HG03196 (cell line): ENCODE measurements around the gene PLCXD3.
"Not testable (repeated sequence)": the region's sequence is repeated elsewhere in the genome, so short reads cannot be mapped to it uniquely, and the experiment has no call there.

ENCODE experiments used
- ATAC-seq: cut with Tn5 transposase; IDR thresholded peaks from one replicate; pipeline ENCODE4 v1.9.1; 2021; ENCODE audit not compliant: unreplicated experiment

PLCXD3 gene

DNA sequence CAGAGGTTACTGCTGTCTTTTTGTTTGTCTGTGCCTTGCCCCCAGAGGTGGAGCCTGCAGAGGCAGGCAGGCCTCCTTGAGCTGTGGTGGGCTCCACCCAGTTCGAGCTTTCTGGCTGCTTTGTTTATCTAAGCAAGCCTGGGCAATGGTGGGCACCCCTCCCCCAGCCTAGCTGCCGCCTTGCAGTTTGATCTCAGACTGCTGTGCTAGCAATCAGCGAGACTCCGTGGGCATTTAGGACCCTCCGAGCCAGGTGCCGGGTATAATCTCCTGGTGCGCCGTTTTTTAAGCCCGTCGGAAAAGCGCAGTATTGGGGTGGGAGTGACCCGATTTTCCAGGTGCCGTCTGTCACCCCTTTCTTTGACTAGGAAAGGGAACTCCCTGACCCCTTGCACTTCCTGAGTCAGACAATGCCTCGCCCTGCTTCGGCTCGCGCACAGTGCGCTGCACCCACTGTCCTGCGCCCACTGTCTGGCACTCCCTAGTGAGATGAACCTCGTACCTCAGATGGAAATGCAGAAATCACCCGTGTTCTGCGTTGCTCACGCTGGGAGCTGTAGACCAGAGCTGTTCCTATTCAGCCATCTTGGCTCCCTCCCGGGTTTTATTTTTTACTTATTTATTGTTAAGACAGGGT lies 16.8 kb downstream of the PLCXD3 start:
- ATAC-seq, result not testable (repeated sequence)

DNA sequence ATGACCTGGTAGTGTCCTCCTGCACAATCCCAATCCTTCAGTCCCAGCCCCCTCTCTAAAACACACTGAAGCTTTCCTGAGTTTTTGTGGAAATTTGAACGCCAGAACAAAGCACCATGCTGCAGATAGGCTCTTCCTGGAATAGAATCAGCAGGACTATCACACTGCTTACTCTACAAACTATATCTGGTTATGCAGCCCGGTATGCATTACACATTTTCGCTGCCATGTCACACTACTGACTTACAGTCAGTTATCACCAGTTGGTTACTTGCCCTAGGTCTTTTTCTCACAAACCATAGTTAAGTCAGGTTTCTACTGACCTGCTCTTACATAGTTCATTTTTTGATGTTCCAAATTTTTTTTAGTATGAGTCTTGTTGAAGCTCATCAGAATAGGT lies 24.9 kb downstream of the PLCXD3 start:
- ATAC-seq, result no peak

DNA sequence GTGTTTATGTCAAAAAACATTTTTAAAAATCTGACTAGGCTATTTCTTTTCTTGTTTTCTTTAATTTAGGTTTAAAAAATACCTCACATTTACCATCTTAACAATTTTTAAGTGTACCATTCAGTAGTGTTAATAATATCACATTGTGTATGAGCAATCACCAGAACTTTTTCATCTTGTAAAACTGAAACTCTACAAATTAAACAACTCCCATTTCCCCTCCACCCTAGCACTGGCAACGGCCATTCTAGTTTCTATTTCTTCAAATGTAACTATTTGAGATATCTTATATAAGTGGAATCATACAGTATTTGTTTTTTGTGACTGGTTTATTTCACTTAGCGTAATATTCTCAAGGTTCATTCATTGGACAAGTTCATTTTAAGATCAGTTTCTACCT lies 27.7 kb downstream of the PLCXD3 start:
- ATAC-seq, result no peak

DNA sequence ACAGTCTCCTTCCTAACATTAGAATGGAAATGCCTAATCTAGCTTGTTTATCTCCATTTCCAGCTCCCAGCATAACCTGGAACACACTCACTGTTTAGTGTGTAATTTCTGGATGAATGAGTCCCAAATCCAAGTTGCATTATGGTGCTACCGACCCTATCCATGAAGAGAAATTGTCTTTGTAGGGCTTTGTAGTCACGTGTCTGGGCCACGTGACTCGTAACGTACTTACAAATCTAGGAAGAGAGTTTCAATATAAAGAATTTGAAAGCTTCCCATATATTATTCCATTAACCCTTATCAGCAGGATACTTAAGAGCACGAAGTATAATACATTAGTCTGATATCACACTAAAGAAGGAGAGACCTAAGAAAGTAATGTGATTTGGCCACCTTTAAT lies 28.2 kb downstream of the PLCXD3 start:
- ATAC-seq, result no peak

DNA sequence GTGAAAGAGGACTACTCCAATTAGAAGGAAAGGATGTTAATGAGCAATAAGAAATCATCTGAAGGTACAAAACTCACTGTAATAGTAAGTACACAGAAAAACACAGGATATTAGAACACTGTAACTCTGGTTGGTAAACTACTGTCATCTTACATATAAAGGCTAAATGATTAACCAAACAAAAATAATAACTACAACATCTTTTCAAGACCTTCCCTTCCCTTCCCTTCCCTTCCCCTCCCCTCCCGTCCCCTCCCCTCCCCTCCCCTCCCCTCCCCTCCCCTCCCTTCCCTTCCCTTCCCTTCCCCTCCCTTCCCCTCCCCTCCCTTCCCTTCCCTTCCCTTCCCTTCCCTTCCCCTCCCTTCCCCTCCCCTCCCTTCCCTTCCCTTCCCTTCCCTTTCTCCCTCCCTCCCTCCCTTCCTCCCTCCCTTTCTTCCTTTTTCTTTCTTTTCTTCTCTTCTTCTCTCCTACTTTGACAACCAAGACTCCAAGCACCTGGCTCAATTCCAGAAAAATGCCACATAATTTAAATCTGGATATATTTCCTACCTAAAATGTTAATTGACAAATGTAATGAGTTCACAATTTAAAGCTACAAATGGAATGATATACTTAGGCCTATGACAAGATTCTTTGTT lies 38.7 kb downstream of the PLCXD3 start:
- not testable (repeated sequence) for ATAC-seq

DNA sequence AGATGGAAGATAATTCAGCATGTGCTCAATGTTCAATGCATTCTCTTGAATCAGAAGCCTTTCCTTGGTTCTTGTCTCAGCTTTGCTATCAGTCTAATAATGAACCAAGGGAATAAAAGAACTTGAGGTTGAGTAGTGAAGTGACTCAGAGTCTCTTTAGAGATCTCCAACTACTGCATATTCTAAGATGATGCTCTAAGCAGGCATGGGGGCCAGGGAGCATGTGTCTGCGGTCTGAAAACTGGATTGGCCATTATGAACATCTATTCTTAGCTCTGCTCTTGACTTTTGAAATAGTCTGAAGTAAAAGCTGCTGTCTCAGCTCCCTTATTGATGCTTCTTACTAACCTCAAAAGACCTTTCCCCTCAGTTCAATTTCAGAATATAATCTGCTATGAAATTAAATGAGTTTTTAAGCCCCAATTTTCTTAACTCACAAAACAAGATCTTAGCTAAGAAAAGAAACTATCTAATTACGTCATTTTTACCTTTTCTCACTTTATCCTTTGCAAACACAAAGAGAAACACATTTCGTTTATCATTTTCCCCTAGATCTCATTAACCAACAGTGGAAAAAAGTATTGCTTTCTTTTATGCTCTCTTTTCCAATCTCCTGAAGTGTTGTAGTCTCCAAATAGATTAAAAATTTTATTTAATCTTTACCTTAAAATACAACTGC lies 44.8 kb downstream of the PLCXD3 start:
- no peak for ATAC-seq

DNA sequence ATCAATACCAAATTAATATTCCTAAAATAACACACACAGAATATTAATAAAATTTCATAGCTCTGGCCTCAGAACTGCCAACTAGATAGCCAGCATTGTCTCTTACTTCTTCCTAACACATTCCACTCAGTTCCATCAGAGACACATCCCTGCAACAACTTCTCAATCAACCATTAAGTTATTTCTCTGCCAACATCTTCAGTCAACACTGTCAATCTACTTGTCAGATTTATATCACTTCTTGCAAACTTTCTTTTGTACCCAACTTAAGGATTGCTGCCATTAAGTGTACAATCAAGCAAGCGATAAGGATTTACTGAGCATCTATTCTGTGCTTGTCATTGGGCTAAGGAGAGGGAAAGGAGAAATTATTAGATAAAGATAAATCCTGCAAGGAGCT lies 50.8 kb downstream of the PLCXD3 start:
- no peak for ATAC-seq

DNA sequence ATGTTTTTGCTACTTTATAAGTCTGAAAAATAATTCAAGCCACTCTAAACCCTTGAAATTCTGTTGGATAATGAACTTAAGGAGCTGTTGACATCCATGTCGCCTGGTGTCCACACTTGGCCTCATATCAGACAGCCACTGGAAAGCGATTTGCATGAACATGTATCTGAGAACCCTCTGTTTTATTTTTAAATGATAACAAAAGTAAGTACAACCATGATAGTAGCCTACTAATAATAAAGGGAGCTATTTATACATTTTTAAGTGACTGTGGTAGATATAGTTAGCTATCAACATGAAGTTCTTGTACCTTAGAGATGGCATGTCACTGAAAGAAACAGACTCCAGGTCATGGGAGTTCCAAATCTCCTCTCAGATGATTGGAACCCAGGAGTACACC lies 53.3 kb downstream of the PLCXD3 start:
- no peak for ATAC-seq

DNA sequence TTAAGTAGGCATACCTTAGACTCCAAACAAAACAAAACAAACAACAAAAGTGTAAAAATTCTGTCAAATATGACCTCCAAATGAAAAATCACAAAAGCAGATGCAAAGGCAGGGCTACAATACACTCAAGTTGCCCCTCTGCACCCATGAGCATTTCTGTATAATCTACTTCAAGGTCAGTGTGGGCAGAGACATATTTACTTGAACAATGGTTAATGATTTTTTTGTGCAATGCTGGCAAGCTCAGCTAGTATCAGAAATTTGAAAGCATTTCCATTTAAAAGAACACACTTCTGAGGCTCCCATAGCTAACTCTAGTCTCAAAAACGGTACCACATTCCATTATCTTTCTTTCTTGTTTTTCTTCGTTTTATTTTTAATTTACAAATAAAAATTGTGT lies 57.9 kb downstream of the PLCXD3 start:
- no peak for ATAC-seq

DNA sequence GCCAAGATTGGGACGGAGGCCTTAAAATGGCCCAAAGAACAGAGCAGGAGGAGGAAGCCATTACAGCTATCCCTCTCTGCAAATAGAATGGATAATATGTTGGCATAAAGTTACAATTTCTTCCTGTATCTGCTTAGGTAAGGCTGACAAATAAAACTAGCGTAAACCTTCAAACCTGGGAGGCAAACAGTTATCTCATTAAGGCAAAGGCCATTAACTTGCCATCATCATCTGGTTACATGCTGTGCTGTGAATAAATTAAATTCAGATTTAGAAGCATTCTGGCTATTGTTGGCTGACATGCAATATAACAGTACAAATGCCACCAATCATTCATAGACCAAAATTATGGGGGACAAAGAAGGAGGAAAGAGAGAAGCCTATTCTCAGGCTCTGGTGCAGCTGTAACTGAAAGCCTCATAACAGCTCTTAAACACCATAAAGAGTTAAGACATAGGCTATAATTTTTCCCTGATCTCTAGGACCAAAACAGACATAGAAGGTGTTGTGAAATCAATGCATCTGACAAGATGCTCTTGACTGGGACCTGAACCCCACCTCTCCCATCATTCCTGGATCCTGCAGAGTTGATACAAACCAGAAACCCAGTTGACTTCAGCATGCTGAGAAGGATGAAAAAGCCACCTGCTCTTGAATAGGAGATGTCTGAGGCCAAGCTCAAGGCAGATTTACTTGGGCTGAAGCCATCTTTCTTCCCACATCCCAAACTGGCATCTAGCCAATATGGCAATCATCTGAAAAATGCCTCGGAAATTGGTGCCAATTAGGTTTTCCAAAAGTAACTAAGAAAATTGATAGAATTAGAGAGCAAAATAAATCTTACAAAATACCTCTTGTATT lies 62.5 kb downstream of the PLCXD3 start:
- no peak for ATAC-seq

DNA sequence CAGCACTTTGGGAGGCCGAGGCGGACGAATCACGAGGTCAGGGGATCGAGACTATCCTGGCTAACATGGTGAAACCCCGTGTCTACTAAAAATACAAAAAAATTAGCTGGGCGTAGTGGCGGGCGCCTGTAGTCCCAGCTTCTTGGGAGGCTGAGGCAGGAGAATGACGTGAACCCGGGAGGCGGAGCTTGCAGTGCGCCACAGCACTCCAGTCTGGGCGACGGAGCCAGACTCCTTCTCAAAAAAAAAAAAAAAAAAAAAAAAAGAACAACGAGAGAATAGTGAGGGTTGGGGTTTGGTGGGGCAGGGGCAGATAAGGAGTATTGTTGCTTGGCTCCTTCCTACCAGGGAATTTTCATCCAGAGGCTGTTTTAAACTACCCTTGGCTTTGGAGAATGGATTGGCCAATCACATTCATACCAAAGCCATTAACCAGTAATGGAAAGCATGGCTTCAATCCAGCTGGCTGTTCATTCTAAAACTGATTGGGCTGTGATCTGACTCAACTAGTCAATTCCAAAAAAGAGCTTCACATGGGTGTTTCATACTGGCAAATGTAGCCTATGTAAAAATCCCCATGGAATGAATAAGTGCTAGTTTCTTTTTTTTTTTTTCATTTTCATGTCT lies 64.4 kb downstream of the PLCXD3 start:
- no peak for ATAC-seq

DNA sequence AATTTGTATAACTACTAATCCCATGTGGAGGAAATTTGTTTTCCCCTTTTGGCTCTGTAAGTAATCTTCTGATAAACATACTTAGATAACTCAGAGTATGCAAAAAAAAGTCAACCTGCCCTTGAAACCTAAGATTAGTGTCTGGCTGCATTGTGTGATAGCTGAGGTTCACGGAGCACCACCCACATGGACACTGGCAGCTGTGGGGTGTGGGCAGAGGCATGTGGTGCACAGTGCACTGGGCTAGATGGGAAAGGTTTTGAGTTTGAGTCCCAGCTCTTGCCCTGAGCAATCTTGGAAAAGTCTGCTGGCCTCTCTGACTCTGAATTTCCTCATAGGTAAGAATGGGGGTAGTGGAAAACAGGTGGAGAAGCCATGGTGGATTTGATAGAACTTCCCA lies 75.1 kb downstream of the PLCXD3 start:
- ATAC-seq, result no peak

DNA sequence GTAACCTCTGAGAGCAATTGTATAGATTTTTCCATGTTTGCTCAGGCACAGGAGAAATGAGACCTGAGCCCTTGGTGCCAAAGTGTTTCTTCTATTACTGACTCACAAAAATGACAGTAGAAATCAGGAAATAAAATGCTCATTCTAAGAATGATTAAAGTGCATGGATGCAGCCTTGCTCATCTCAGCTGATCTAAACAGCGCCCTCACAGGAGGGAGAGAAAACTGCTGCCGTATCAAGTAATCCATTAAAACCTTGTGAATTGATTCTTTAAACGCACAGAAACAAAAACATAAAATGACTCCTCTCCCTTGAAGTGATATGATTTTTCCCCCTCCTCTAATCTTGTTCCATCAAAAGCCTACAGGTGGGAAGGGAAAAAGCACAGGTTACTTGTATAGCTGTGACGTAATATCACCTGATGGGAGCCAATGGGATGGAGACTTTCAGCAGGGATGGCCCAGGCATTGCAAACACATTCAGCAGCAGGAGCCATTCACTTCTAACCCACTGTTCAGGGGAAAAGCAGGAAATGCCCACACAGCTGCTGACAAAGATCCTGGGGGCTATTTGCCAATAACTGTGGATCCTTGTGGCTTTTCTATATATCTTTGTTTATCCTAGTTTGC lies 76.7 kb downstream of the PLCXD3 start:
- no peak for ATAC-seq

DNA sequence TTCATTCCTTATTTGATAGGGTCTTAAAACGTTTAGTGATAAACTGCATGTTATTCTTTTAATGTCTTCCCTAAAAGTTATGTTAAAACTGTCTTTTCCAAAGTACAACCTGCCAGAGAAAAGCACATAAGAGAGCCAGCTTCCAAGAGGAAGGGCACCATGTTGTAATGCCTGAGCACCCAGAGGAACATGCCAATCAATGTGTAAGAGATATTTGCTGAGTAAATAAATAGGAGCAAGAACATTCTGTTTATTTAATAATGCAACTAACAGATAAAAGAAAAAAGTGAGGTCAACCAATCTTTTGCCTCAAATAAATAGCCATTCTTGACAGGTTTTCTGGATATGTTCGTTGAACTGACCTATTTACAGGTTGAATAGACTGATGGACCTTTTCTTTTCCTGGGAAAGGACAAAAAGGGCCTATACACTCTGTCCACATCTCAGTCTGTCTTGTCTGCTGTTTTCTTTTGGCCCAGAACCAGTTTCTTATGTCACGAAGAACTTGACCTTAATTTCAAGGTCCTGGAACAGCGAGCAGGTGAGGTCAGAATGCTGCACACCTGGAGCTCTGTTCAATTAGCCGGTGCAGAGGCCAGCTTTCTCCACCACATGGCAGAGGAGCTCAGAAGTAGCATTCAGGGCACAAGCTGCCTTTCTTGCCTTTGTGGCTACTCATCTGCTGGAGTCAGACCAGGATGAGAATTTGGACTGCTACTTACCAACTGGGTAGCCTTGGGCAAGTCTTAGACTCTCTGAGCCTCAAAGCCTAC lies 77.7 kb downstream of the PLCXD3 start:
- ATAC-seq, result no peak

DNA sequence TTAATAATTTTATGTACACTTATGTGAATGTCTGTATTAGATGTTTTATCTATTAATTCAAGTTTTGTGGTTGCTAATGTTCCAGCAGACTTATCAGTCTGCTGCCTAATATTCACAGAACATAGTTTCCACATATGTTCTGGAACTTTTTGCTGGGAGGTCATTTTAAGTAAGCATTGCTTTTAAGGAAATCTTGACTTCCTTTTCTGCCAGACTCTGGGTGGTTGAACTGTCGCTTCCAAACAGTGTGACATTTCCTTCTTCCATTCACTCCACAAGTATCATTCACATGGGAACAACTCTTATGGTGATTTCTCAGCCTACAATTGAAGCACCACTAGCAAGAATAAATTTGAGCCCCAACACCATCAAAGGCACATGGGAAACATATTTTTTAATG lies 82.9 kb downstream of the PLCXD3 start:
- no peak for ATAC-seq

DNA sequence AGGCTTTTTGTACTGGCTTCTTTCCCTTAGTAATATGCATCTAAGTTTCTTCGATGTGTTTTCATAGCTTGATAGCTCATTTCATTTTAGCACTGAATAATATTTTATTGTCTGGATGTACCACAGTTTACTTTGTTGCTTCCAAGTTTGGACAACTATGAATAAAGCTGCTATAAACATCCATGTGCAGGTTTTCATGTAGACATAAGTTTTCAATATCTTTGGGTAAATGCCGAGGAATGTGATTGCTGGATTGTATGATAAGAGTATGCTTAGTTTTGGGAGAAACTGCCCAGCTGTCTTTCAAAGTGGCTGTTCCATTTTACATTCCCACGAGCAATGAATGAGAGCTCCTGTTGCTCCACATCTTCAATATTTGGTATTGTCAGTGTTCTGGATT lies 84.7 kb downstream of the PLCXD3 start:
- ATAC-seq, result no peak

DNA sequence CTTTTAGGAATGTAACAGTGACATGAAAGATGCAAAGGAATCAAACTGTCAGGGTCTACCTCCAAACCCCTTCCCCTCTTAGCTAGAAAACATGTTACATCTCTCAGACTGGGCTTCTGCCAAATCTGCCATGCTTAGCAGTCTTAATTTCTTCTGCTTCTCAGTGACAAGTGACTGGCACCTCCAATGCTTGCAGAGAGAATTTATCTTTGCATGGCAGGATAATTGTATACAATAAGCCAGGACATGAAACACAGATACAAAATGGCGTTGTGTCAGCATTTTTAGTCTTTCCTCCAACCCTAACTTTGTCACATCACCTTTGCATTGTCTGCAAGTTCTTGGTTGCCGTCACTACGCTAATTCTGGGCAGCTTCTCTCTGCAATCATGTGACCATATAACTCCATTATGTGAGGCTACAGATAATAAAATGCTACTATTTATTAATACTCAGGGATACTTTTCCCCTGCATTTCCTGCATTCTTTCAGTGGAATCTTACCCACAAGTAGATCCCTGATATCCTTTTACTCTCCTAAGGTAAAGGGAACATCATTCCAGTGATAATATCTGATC lies 89.8 kb downstream of the PLCXD3 start:
- ATAC-seq, result no peak

DNA sequence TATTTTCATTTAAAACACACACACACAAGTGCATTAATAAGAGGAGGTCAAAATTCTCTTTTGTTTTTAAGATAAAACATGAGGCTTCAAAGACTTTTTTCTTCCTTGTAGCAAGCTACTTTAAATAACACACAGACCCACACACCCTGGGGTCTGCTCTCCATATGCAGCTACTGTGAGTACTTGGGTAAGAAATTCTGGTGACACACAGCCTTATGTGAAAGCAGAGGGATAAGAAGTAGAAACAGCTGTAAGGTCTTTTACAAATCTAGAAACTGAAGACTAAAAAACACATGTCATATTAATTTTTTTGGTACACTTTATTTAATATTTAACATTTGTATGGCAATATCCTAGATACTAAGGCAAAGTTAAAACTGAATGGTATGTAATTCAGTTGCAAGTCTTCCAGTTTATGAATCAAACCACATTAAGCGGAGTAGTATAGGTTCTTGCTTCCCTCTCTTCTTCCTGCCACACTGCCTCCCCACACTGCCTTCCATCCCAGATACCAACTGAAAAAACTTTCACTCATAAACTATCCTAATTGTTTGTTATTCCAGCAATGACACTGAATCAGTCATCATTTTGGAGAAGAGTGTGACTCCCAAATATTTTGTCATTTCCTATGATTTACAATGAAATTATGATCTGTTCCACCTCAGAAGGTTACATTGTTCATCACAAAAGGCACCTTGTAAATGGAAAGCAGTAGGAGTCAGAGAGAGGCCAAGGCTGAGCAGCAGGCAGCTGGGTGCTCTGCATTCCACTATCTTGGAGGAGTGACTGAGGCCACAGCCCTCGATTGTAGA lies 92.0 kb downstream of the PLCXD3 start:
- ATAC-seq, result no peak

DNA sequence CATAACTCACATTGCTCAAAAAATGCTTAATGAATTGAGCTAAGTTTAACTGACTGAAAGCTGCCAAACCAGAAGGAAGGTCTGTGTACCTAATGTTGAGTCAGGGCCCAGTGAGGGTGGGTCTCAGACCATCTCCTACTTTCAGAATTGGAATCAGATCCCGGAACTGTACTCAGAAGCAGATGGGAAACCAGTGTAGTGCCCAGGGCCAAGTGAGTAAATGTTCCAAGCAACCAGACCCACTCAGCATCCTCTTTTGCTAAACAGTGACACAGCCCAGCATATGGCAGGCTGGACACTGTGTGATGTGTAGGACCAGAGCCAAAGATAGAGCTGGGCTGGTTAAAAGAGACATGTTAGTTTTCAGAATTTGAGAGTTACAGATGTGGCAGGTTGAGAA lies 94.1 kb downstream of the PLCXD3 start:
- no peak for ATAC-seq
